H54 (cell line): ENCODE measurements around the gene ANAPC2.

Experiments
- DNase-seq: peaks from one replicate; pipeline ENCODE4 v3.0.0; 2011; ENCODE audit warnings: low spot score, mixed read lengths; ENCODE audit not compliant: insufficient read length
- FAIRE-seq: peaks from 3 replicates; lab custom pipeline; 2011; peaks lifted over from hg19 to GRCh38; lab: Jason Lieb, UNC
- POLR2A ChIP-seq: IDR thresholded peaks from 2 replicates; pipeline ENCODE4 v1.6.1; 2011; ENCODE audit warnings: low read depth, mild to moderate bottlenecking, low read length

The ANAPC2 gene

DNA sequence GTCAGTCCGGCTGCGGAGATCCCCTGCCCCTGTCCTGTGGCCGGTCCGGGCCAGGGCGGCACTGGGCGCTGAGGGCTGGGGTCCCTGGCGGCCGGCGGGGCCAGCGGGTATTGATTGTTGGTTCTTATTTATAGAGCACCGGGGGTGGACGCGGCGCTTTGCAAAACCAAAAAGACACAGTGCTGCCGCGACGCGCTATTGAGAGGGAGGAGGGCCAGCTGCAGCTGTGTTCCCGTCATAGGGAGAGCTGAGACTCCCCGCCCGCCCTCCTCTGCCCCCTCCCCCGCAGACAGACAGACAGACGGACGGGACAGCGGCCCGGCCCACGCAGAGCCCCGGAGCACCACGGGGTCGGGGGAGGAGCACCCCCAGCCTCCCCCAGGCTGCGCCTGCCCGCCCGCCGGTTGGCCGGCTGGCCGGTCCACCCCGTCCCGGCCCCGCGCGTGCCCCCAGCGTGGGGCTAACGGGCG, 21.0 kb downstream of the ANAPC2 start:
- no peak for TF ChIP-seq POLR2A
- FAIRE-seq, result no peak

DNA sequence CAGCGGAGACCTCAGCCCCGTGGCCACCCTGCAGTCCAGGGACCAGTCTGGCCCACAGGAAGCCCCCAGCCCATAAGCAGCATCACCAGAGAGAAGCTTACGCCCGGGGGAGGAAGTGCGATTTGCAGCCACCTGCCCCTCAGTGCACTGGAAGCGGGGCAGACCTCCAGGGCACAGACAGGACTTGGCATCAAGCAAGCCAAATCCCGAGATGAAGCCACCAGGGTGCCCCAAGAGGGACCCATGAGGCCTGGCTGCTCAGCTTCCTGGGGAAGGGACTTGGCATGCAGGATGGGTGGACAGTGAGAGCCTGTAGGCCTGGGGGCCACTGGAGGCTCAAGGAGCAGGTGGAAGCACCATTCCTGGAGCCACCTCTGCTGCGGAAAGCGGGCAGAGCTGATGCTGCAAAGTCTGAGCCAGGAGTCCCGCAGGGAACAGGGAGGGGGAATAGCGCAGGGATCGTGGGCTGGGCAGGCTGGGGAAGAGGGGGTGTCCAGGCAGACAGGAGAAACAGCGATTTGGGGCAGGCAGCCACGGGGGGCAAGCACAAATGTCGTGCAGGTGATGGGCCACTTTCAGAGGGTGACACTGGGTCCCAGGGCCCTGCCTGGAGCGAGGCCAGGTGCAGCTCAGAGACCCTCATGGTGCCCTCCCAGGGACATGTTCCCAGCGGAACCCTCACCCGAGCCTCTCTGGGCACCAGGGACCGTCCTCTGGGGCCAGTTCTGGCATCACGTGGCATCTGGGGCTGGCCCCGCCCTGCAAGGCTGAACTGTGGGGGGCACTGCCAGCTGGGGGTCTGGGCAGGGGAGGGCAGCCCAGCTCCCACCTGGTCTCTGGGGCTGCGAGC, 21.8 kb downstream of the ANAPC2 start:
- DNase-seq, result no peak
- FAIRE-seq, result no peak
- no peak for TF ChIP-seq POLR2A

More for the DNA sequence above, 21.0 kb downstream of the ANAPC2 start:
- DNase-seq, result no peak

DNA sequence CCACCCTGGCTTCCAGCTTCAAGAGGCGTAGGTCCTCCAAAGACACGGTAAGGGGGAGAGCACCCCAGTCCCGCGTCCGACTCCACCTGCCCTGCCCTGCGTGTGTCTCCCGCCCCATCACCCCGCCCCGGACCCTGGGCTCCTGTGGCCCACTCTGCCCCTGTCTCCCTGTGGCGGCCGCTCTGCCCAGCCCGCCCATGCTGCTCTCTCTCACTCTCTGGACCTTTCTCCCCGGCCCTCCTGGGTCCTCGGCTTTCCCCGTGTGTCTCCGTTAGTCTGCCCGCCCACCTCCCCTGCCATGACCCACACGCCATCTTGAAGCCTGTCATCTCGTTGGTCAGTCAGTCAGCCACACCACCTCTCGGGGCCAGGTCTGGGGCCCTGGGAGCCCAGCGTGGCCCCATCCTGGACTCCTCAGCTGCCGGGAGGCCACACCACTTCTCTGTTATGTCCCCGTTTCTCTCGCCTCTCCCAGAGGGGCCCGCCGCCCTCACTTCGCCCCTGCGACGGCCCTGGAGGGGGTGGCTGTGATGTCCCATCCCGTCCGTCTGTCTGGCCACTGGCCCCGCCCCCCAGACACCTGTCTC, 23.0 kb downstream of the ANAPC2 start:
- no peak for TF ChIP-seq POLR2A
- no peak for DNase-seq
- FAIRE-seq, result no peak

DNA sequence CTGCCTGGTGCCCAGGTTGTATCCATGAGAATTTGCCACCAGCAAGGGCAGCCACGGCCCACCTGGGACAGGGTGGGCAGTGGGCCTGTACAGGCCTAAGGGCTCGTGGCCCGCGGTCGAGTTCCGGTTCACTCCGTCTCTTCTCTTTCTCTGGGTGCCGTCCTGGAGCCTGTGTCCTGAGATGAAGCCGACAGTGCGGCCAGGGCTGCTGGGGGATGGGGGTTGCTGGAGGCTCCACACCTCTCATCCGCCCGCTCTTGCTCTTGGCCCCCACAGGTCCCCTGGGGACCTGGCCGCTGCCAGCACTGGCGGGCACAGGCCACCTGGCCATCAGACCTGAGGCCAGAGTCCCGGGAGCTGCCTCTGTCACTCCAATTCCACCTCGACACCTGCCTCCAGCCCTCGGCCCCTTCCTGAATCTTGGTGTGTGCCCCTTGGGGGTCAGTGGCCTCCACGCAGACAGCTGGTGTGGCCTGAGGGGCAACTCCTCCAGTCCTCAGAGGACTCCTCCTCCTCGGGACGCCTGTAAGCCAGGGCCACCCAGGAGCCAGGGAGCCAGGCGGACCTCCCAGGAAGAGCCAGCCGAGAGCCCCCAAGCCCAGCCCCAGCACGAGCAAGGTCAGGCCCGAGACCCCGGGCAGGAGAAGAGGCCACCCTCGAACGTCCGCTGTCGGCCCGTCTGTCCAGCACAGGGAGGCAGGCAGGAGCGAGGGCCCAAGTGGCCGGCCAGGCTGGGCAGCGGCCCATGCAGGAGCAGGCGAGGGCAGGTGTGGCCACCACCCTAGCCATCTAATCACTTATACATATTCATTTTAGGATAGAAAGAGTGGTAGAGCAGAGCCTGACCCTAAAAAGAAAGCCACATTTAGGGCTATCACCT, 23.8 kb downstream of the ANAPC2 start:
- no peak for DNase-seq
- FAIRE-seq, result no peak
- TF ChIP-seq POLR2A, result no peak

DNA sequence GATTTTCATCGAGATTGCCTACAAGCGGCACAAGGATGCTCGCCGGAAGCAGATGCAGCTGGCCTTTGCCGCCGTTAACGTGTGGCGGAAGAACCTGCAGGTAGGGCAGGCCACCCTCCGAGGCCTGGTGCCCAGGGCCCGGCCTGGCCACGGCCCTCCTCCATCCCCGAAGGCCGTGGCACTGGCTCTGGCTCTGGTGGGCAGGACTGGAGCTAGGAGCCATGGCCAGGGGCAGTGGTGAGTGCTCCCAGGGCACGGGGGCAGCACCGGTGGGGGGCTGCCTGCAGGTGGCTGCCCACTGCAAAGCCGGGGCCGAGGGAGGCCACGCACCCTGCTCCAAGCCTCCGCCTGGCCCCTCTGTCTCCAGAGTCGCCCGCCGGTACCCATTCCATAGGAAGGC, 24.6 kb downstream of the ANAPC2 start:
- TF ChIP-seq POLR2A, result no peak
- DNase-seq, result no peak
- FAIRE-seq, result no peak

DNA sequence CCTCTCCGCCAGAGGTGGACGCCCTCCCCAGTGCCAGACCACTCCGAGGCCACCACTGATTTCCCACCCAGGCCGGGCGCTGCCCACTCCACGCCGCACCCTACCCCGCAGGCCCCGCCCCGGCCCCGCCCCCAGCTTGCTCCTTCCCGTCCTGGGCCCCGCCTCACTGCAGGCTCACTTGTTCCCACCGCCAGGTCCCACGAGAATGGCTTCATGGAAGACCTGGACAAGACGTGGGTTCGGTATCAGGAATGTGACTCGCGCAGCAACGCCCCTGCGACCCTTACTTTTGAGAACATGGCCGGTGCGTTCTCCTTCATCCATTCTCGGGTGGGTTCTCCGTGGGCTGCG, 25.0 kb downstream of the ANAPC2 start:
- no peak for DNase-seq
- TF ChIP-seq POLR2A, result no peak
- no peak for FAIRE-seq

DNA sequence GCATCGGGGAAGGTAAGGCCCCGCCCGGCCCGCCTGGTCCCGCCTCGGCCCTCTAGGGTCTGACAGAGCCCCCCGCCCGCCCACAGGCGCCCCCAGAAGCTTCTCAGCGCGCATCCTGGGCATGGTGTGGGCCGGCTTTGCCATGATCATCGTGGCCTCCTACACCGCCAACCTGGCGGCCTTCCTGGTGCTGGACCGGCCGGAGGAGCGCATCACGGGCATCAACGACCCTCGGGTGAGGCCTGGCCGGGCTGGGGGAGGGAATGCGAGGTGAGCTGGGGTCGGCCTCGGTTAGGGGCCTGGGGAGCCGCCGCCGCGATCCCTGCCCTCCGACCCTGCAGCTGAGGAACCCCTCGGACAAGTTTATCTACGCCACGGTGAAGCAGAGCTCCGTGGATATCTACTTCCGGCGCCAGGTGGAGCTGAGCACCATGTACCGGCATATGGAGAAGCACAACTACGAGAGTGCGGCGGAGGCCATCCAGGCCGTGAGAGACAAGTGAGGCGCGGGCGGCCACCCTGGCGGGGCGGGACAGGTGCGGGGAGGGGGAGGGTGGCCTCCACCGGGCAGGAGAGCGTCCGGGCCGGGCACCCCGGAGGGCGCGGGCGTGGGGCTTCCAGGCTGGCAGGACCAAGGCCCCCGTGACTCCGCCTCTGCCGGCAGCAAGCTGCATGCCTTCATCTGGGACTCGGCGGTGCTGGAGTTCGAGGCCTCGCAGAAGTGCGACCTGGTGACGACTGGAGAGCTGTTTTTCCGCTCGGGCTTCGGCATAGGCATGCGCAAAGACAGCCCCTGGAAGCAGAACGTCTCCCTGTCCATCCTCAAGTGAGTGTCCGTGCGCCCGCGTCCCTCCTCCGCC, 25.6 kb downstream of the ANAPC2 start:
- TF ChIP-seq POLR2A, result no peak
- no peak for DNase-seq
- no peak for FAIRE-seq

DNA sequence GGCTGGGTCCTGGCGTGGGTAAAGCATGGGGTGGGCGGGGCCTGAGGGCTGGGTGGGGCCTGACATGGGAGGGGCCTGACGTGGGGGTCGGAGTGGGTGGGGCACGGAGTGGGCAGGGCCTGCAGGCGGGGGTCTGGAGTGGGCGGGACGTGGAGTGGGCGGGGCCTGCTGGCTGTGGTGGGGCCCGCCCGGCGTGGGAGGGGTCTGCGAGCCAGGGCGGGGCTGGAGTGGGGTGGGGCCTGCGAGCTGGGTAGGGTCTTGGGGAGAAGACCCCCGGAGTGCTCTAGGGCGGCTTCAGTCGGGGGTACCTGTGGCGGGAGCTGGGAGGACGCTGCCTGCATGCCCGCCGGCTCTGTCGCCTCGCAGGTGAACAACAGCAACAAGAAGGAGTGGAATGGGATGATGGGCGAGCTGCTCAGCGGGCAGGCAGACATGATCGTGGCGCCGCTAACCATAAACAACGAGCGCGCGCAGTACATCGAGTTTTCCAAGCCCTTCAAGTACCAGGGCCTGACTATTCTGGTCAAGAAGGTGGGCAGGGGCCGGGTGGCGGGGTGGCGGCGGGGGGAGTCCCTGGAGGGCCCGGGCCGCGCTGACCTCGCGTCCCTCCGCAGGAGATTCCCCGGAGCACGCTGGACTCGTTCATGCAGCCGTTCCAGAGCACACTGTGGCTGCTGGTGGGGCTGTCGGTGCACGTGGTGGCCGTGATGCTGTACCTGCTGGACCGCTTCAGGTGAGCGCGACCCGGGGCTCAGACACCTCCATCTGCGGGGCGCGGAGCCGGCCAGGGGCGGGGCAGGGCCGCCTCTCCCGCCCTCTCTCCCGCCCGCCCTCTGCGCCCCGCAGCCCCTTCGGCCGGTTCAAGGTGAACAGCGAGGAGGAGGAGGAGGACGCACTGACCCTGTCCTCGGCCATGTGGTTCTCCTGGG, 26.5 kb downstream of the ANAPC2 start:
- no peak for FAIRE-seq
- no peak for DNase-seq
- no peak for TF ChIP-seq POLR2A

DNA sequence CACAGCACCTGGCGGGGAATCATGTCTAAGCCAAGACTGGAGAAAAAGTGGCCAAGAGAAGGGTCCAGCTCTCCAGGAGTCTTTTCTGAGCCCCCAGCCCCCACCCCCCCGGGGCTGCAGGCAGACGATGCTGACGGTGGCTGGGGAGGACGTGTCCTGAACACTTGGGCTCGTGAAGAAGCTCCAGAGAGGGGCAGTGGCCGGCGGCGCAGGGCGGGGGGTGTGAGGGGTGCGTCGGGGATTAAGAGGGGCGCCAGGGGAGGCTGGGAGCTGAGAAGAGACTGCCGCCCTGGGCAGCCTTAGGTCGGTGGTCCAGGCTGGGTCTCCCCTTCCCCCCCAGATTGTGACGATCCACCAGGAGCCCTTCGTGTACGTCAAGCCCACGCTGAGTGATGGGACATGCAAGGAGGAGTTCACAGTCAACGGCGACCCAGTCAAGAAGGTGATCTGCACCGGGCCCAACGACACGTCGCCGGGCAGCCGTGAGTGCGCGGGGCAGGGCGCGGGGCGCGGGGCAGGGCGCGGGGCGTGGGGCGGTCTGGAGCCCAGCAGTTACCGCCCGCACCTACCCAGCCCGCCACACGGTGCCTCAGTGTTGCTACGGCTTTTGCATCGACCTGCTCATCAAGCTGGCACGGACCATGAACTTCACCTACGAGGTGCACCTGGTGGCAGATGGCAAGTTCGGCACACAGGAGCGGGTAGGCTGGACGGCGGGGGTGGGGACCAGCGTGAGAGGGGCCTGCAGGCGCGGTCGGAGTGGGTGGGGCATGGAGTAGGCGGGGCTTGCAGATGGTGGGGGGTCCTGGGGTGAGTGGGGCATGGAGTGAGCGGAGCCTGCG, 27.4 kb downstream of the ANAPC2 start:
- DNase-seq, result no peak

DNA sequence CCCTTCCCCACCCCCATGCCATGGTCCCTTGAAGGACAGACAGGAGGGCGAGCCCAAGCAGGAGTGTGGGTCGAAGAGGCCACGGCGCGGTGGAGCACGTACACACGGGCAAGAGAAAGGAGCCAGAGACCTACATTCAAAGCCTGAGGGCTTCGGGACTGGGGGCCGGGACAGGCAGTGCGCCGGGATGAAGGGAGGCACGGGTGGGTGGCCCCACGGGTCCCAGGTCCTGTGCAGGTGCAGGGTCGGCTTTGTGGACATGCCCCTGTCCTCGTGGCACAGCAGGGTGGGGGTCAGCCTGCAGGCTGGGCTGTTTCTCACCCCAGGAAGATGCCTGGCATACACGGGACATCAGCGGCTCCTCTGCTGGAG, 28.3 kb downstream of the ANAPC2 start:
- no peak for TF ChIP-seq POLR2A
- DNase-seq, result no peak
- no peak for FAIRE-seq

More for the DNA sequence above, 27.4 kb downstream of the ANAPC2 start:
- TF ChIP-seq POLR2A, result no peak
- no peak for FAIRE-seq
